H1 (cell line): ENCODE measurements around the gene BCAR1. TPM values are rescaled to one million over a fixed set of nuclear protein-coding genes. Genes with fewer than 3 reads are reported as not detected.
A peak's percentile ranks its signal among the peaks of the same experiment; 100 is the strongest.

Source experiments
- ATF2 ChIP-seq: IDR thresholded peaks from 2 replicates; pipeline ENCODE4 v1.6.1; 2012; ENCODE audit warnings: low read length, inconsistent platforms
- EP300 ChIP-seq, 2 experiments: IDR thresholded peaks; 1 replicate in 1 of 2; 2 replicates in 1 of 2; pipeline ENCODE4 v1.6.1; 2011 to 2012; ENCODE audit warnings: low read depth in 2 of 2, low read length in 2 of 2, mild to moderate bottlenecking in 2 of 2, borderline replicate concordance in 1 of 2, inconsistent platforms in 1 of 2, moderate library complexity in 1 of 2
- EZH2 ChIP-seq: fragments of 200-600 bp; sonication (generic); IDR thresholded peaks from 2 replicates; pipeline ENCODE4 v1.7.1; 2012; ENCODE audit warnings: low read depth, mild to moderate bottlenecking, moderate library complexity, low read length, inconsistent platforms; ENCODE audit not compliant: severe bottlenecking
- SIRT6 ChIP-seq: IDR thresholded peaks from one replicate; pipeline ENCODE4 v1.7.1; 2012; ENCODE audit warnings: low read length, inconsistent platforms
- ZNF274 ChIP-seq: IDR thresholded peaks from 2 replicates; pipeline ENCODE4 v1.7.0; 2012; ENCODE audit warnings: low read length, borderline replicate concordance; ENCODE audit errors: extremely low read depth
- polyA plus RNA-seq, 7 experiments: library from polyadenylated mRNA; depleted of rRNA in 3 of 7; stranded (reverse) in 5 of 7; unstranded in 2 of 7; fragments of >200 nt in 5 of 7; fragments of 200-250 nt in 2 of 7; gene quantifications; 1 replicate in 5 of 7; 2 replicates in 1 of 7; 4 replicates in 1 of 7; pipeline versions ENCODE4 v1.2.1 to v1.2.3, GENCODE V29; 2011 to 2013; ENCODE audit warnings: missing spikeins in 2 of 7, mixed read lengths in 2 of 7
- total RNA-seq: library from RNA; stranded (reverse); fragmentation: NEBNext Ultra II Directional; extraction: Animal tissue kit (Norgen Biotek cat#: 25700); gene quantifications from 2 replicates; pipeline ENCODE4 v1.2.1, GENCODE V29; 2021

The BCAR1 gene
- total and polyA plus RNA-seq, 2 of the 8 experiments (the other 6 are each of a cell fraction or from before 2014, with no cell fraction given) = 59.8 to 105 TPM

- TF ChIP-seq ZNF274 (no peak), EP300 (IDR thresholded peaks at IDR 0.05; ENCODE audit: borderline replicate concordance in 1 of 2, low read depth in 2 of 2, low read length in 2 of 2) (peak in 1 of 2 experiments; percentile 86; a peak in 2 of 3 replicates), EZH2 (no peak), SIRT6 (no peak), ATF2 (no peak)
These were observed 6.3 kb downstream of the BCAR1 start (continued) for GRCh38 chr16:75244844-75245758.
